PC-3 (cell line): ENCODE data around the gene RNASEH1. TPM values are rescaled to one million over a fixed set of nuclear protein-coding genes. Genes with fewer than 3 reads are reported as not detected.

Experiments used
- ATAC-seq: fragments of 200-7000 bp; cut with Tn5 transposase; 2 replicates; pipeline ENCODE4 v1.9.1; 2020; ENCODE audit warnings: mild to moderate bottlenecking, moderate library complexity
- BruUV-seq: library from RNA; stranded (reverse); fragments of 400-500 nt; replicated peaks from 2 replicates; lab custom pipeline; 2021; lab: Mats Ljungman, UMichigan
- CTCF ChIA-PET: fragments of 300-600 bp; sonication (Branson Sonifier 250); formaldehyde crosslinking; loops from one replicate; lab custom pipeline; 2022; ENCODE audit warnings: antibody characterized with exemption; lab: Charles Lee
- POLR2A ChIA-PET: fragments of 300-600 bp; sonication (Branson Sonifier 250); formaldehyde crosslinking; loops from one replicate; lab custom pipeline; 2022; ENCODE audit warnings: antibody characterized with exemption; ENCODE audit not compliant: unreplicated experiment; lab: Charles Lee
- DNase-seq: peaks from one replicate; pipeline ENCODE4 v3.0.0-alpha.2; 2015
- H2AFZ ChIP-seq: fragments of 300-600 bp; sonication (generic); 2 replicates; pipeline ENCODE4 v1.6.0; 2016; ENCODE audit warnings: antibody characterized with exemption, low read length
- H3F3A ChIP-seq: fragments of 300-600 bp; sonication (generic); one replicate; pipeline ENCODE4 v1.6.0; 2017; ENCODE audit warnings: antibody characterized with exemption, low read length, control low read depth, mild to moderate bottlenecking; ENCODE audit not compliant: unreplicated experiment
- H3K27ac ChIP-seq: fragments of 300-600 bp; sonication (generic); 2 replicates; pipeline ENCODE4 v1.5.1; 2016; ENCODE audit warnings: mild to moderate bottlenecking, low read length
- H3K27me3 ChIP-seq: fragments of 300-600 bp; sonication (generic); 2 replicates; pipeline ENCODE4 v1.6.1; 2016; ENCODE audit warnings: low read length, mixed read lengths
- H3K36me3 ChIP-seq: fragments of 300-600 bp; sonication (generic); 2 replicates; pipeline ENCODE4 v1.6.1; 2016; ENCODE audit warnings: low read depth, mixed run types, low read length, mixed read lengths
- H3K4me1 ChIP-seq: fragments of 300-600 bp; sonication (generic); 2 replicates; pipeline ENCODE4 v1.5.1; 2016; ENCODE audit warnings: low read length; ENCODE audit not compliant: insufficient read depth
- H3K4me2 ChIP-seq: fragments of 300-600 bp; sonication (generic); 2 replicates; pipeline ENCODE4 v1.6.0; 2016; ENCODE audit warnings: low read length
- H3K4me3 ChIP-seq: fragments of 300-600 bp; sonication (generic); 2 replicates; pipeline ENCODE4 v1.5.1; 2016; ENCODE audit warnings: mild to moderate bottlenecking, low read length, mixed read lengths
- H3K79me2 ChIP-seq: fragments of 300-600 bp; sonication (generic); 2 replicates; pipeline ENCODE4 v1.6.1; 2017; ENCODE audit warnings: low read length, mixed read lengths
- H3K9ac ChIP-seq: fragments of 300-600 bp; sonication (generic); 2 replicates; pipeline ENCODE4 v1.6.0; 2016; ENCODE audit warnings: mild to moderate bottlenecking, low read length
- H3K9me2 ChIP-seq: fragments of 300-600 bp; sonication (generic); replicated peaks from 2 replicates; pipeline ENCODE4 v1.6.1; 2016; ENCODE audit warnings: mixed run types, low read length, mixed read lengths
- H3K9me3 ChIP-seq: fragments of 300-600 bp; sonication (generic); 2 replicates; pipeline ENCODE4 v1.6.1; 2016; ENCODE audit warnings: low read length, mixed read lengths
- H4K20me1 ChIP-seq: fragments of 300-600 bp; sonication (generic); 2 replicates; pipeline ENCODE4 v1.6.1; 2016; ENCODE audit warnings: low read length, mixed read lengths
- CTCF ChIP-seq: fragments of 300-600 bp; sonication (generic); conservative IDR thresholded peaks from 2 replicates; pipeline ENCODE4 v1.5.1; 2017; ENCODE audit warnings: antibody characterized with exemption, low read depth, mild to moderate bottlenecking, low read length
- EZH2 ChIP-seq: fragments of 300-600 bp; sonication (generic); IDR thresholded peaks from one replicate; pipeline ENCODE4 v1.6.1; 2017; ENCODE audit warnings: antibody characterized with exemption, mild to moderate bottlenecking, low read length; ENCODE audit not compliant: unreplicated experiment
- EZH2phosphoT487 ChIP-seq: fragments of 300-600 bp; sonication (generic); IDR thresholded peaks from 2 replicates; pipeline ENCODE4 v1.6.1; 2018; ENCODE audit warnings: mild to moderate bottlenecking, antibody characterized with exemption, low read length, borderline replicate concordance
- intact Hi-C: fragments of 100-400 bp; cut with micrococcal nuclease; formaldehyde crosslinking; loops from 2 replicates; pipeline ENCODE4 v1.9.0; 2023
- total RNA-seq: library from RNA; depleted of rRNA; stranded (reverse); fragments of >200 nt; gene quantifications from 2 replicates; pipeline ENCODE4 v1.2.3, GENCODE V29; 2014

The RNASEH1 gene
- total RNA-seq, 1 experiment from 2014 or later: 51.1 TPM

- Histone ChIP-seq H3K4me1 (peaks cover 13% of the 10 kb centered on the region; the same call in 1 of the 2 replicates), H3K4me3 (no peak overlapping the region), H4K20me1 (no peaks in the 10 kb centered on the region), H2AFZ (no peak overlapping the region), H3K4me2 (no peak overlapping the region), H3K27me3 (no peaks in the 10 kb centered on the region), H3K9me2 (no peaks in the 10 kb centered on the region), H3K9me3 (no peaks in the 10 kb centered on the region), H3K27ac (no peak overlapping the region), H3K9ac (no peak overlapping the region), H3K79me2 (peaks cover 25% of the 10 kb centered on the region), H3F3A (no peaks in the 10 kb centered on the region), H3K36me3 (peaks cover 34% of the 10 kb centered on the region)
- ChIA-PET CTCF (no interaction called here), POLR2A (no interaction called here)
- DNase-seq (no peak), ATAC-seq (no peak)
- TF ChIP-seq CTCF (no peak), EZH2phosphoT487 (no peak), EZH2 (no peak)
- intact Hi-C loops: no loop called here
- BruUV-seq: no TSS peak
Observed at GRCh38 chr2:3513026-3513810, 44.9 kb downstream of the RNASEH1 start.

- CTCF ChIA-PET: no interaction called here
- Histone ChIP-seq H3K9ac (no peak overlapping the region), H3K27ac (no peak overlapping the region), H3K36me3 (peaks cover 34% of the 10 kb centered on the region), H3K27me3 (no peaks in the 10 kb centered on the region), H3K4me3 (no peak overlapping the region), H3F3A (no peaks in the 10 kb centered on the region), H2AFZ (no peak overlapping the region), H4K20me1 (no peaks in the 10 kb centered on the region), H3K79me2 (peaks cover 14% of the 10 kb centered on the region), H3K9me2 (no peaks in the 10 kb centered on the region), H3K9me3 (no peaks in the 10 kb centered on the region), H3K4me1 (0 out of 2 replicates have a peak, but pooled peaks cover 2% of the 10 kb centered on the region), H3K4me2 (no peak overlapping the region)
- no peak for ATAC-seq
- no peak for DNase-seq
- no TSS peak for BruUV-seq
- POLR2A ChIA-PET: no interaction called here
- intact Hi-C loops: no loop called here
- TF ChIP-seq EZH2phosphoT487 (no peak), EZH2 (no peak), CTCF (no peak)
Observed at GRCh38 chr2:3512086-3512485, 46.0 kb downstream of the RNASEH1 start.

- CTCF ChIA-PET: no interaction called here
Observed at GRCh38 chr2:3505771-3506170, 52.4 kb downstream of the RNASEH1 start.

More at GRCh38 chr2:3505771-3506170, 52.4 kb downstream of the RNASEH1 start:
- Histone ChIP-seq H3K4me2 (no peak overlapping the region), H4K20me1 (no peaks in the 10 kb centered on the region), H3K4me3 (no peak overlapping the region), H3K79me2 (peaks cover 12% of the 10 kb centered on the region; the same call in 1 of the 2 replicates), H3K36me3 (peaks cover 24% of the 10 kb centered on the region), H3K9ac (no peak overlapping the region), H3K9me2 (no peaks in the 10 kb centered on the region), H2AFZ (no peak overlapping the region), H3K9me3 (no peaks in the 10 kb centered on the region), H3F3A (no peaks in the 10 kb centered on the region), H3K27me3 (no peaks in the 10 kb centered on the region), H3K4me1 (no peaks in the 10 kb centered on the region), H3K27ac (no peak overlapping the region)
- no TSS peak for BruUV-seq
- intact Hi-C loops: no loop called here
- POLR2A ChIA-PET: interaction anchor here (0.5 to 0.6 kb wide), 2 partner anchors 13 to 41 kb away, joined by 3 read pairs; no protein-coding TSS in a partner anchor
- ATAC-seq: peak; percentile 85
- no peak for DNase-seq
- no peak for TF ChIP-seq EZH2phosphoT487
- no peak for TF ChIP-seq CTCF
- TF ChIP-seq EZH2: no peak
